Activated T-cell treated with anti-CD3 and anti-CD28 coated beads, Interleukin-2, amount 50 U/mL, for 72 hours (primary cell): ENCODE results near the gene DENND1A. TPM values are rescaled to one million over a fixed set of nuclear protein-coding genes. Genes with fewer than 3 reads are reported as not detected.

Experiments
- ATAC-seq, 2 donors: fragments of 150-1000 bp; cut with Tn5 transposase; replicated peaks in 1 of 2; 2 replicates each; pipeline ENCODE4 v1.10.0; 2021; ENCODE audit warnings: moderate library complexity in 2 of 2, mild to moderate bottlenecking in 1 of 2
- DNase-seq, 2 donors: peaks; one replicate each; pipeline ENCODE4 v3.0.0; 2021 to 2022; ENCODE audit warnings: mixed read lengths in 1 of 2
- H3K27ac Mint-ChIP-seq: one replicate; pipeline ENCODE4 v1.8.0; 2022; ENCODE audit warnings: mild to moderate bottlenecking, moderate library complexity, mixed read lengths
- H3K27me3 Mint-ChIP-seq: one replicate; pipeline ENCODE4 v1.8.0; 2022; ENCODE audit warnings: low read depth, mixed read lengths
- H3K36me3 Mint-ChIP-seq, 2 donors: one replicate each; pipeline ENCODE4 v1.8.0; 2022; ENCODE audit warnings: mixed read lengths in 2 of 2, mild to moderate bottlenecking in 1 of 2; ENCODE audit not compliant: insufficient read depth in 2 of 2
- H3K4me1 Mint-ChIP-seq: one replicate; pipeline ENCODE4 v1.8.0; 2022; ENCODE audit warnings: low read depth, mixed read lengths
- H3K4me3 Mint-ChIP-seq, 2 donors: one replicate each; pipeline ENCODE4 v1.8.0; 2022; ENCODE audit warnings: mild to moderate bottlenecking in 2 of 2, mixed read lengths in 2 of 2, moderate library complexity in 2 of 2
- H3K9me3 Mint-ChIP-seq, 2 donors: one replicate each; pipeline ENCODE4 v1.8.0; 2022; ENCODE audit warnings: mixed read lengths in 2 of 2
- total RNA-seq, 2 donors: library from RNA; stranded (reverse); gene quantifications; one replicate each; pipeline ENCODE4 v1.2.3, GENCODE V29; 2022

DENND1A gene
- total RNA-seq, 2 donors from 2014 or later: 18.3 to 18.5 TPM

GRCh38 chr9:123361086-123361730, 568.7 kb downstream of the DENND1A start:
- Mint-ChIP-seq H3K4me3 (no peak overlapping the region), H3K36me3 (no peaks in the 10 kb centered on the region), H3K27ac (no peak overlapping the region), H3K4me1 (peaks cover 16% of the 10 kb centered on the region), H3K27me3 (no peaks in the 10 kb centered on the region), H3K9me3 (no peaks in the 10 kb centered on the region)
- ATAC-seq (no peak), DNase-seq (no peak)

DNA sequence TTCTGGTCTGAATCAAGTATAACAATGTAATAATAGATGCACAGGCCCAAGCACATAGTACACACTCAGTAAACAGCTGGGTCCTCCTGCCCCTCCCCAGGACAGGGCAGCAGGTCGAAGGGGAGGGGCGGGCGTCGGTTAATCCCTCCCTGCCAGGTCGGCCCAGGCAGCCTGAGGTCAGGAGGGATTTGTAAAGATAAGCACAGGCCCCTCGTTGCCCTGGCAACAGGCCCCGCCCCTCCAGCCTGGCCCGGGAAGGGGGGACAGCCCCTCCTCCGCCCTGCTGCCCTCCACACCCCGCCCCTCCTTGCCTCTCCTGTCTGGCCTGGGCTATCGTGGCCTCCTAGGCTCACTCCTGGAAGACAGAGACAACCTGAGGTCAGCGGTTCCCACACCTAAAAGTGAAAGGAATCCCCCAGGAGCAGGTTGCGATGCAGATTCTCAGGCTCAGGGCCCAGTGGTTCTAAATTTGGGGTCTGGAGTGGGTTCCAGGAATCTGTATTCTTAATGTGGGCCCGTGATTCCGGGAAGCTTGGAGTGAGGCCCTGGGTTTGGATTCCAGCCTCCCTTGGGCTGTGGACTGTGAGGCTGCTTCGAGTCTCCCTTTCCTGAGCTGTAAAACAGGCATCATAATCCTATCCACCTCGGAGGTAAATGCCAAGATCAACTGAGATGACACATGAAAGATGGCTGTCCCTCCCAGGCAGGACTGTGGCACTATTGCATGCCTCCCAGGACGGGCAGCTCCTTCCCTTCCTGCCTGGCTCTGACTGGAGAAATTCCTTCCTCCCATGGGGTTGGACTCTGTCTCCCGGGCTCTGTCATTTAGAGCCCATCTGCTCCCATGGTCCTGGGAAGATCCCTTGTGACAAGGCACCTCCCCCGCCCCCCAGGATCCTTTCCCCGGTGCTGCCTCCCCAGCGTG, 569.5 kb downstream of the DENND1A start:
- H3K27ac Mint-ChIP-seq: no peak overlapping the region
- H3K9me3 Mint-ChIP-seq: no peaks in the 10 kb centered on the region
- no peaks in the 10 kb centered on the region for H3K36me3 Mint-ChIP-seq
- peak in 1 of 2 donors; percentile 27 for DNase-seq
- H3K27me3 Mint-ChIP-seq: no peaks in the 10 kb centered on the region
- peaks cover 16% of the 10 kb centered on the region for H3K4me1 Mint-ChIP-seq
- H3K4me3 Mint-ChIP-seq: no peak overlapping the region
- peak in 1 of 2 donors; percentile 37 for ATAC-seq

DNA sequence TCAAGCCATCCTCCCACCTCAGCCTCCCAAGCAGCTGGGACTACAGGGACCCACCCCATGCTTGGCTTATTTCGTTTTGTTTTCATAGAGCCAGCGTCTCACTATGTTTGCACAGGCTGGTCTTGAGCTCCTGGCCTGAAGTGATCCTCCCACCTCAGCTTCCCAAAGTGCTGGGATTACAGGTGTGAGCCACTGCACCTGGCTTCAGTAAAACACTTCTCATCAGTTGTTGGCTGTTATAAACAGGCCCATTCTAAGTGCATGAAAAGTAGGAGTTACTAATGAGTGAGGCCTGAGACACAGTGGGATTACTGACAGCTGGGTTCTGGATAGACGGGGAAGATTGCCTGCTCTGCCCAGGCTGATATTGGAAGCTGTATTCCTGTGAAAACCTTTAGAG, 570.4 kb downstream of the DENND1A start:
- Mint-ChIP-seq H3K27ac (no peak overlapping the region), H3K27me3 (no peaks in the 10 kb centered on the region), H3K4me1 (peaks cover 16% of the 10 kb centered on the region), H3K9me3 (no peaks in the 10 kb centered on the region), H3K4me3 (no peak overlapping the region), H3K36me3 (no peaks in the 10 kb centered on the region)
- ATAC-seq (no peak), DNase-seq (no peak)

GRCh38 chr9:123359106-123359505, 570.8 kb downstream of the DENND1A start:
- no peaks in the 10 kb centered on the region for H3K27me3 Mint-ChIP-seq
- peaks cover 19% of the 10 kb centered on the region for H3K4me1 Mint-ChIP-seq
- H3K9me3 Mint-ChIP-seq: no peaks in the 10 kb centered on the region
- no peak for ATAC-seq
- H3K4me3 Mint-ChIP-seq: no peak overlapping the region
- H3K36me3 Mint-ChIP-seq: no peaks in the 10 kb centered on the region
- DNase-seq: no peak
- no peak overlapping the region for H3K27ac Mint-ChIP-seq

GRCh38 chr9:123358181-123358905, 571.6 kb downstream of the DENND1A start:
- no peaks in the 10 kb centered on the region for H3K36me3 Mint-ChIP-seq
- H3K27me3 Mint-ChIP-seq: no peaks in the 10 kb centered on the region
- no peak for ATAC-seq
- H3K9me3 Mint-ChIP-seq: no peaks in the 10 kb centered on the region
- no peak for DNase-seq
- H3K4me3 Mint-ChIP-seq: no peak overlapping the region
- peaks cover 23% of the 10 kb centered on the region for H3K4me1 Mint-ChIP-seq
- no peak overlapping the region for H3K27ac Mint-ChIP-seq

DNA sequence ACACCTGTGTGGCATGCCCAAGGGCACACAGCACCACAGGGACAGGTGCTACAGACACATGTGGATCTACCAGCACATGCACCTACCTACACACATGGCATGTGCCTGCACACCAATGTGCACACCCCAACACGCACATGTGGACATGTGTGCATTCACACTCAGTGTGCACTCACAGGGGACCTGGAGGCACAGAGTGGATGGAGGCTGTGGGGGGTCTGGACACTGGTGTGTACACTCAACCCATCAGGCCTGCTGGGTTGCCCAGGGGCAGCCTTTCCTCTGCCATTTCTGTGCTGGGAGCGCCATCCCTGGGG, 572.2 kb downstream of the DENND1A start:
- Mint-ChIP-seq H3K9me3 (no peaks in the 10 kb centered on the region), H3K4me1 (peaks cover 23% of the 10 kb centered on the region), H3K27ac (no peak overlapping the region), H3K4me3 (no peak overlapping the region), H3K36me3 (no peaks in the 10 kb centered on the region), H3K27me3 (peaks cover 3% of the 10 kb centered on the region)
- DNase-seq (no peak), ATAC-seq (no peak)

DNA sequence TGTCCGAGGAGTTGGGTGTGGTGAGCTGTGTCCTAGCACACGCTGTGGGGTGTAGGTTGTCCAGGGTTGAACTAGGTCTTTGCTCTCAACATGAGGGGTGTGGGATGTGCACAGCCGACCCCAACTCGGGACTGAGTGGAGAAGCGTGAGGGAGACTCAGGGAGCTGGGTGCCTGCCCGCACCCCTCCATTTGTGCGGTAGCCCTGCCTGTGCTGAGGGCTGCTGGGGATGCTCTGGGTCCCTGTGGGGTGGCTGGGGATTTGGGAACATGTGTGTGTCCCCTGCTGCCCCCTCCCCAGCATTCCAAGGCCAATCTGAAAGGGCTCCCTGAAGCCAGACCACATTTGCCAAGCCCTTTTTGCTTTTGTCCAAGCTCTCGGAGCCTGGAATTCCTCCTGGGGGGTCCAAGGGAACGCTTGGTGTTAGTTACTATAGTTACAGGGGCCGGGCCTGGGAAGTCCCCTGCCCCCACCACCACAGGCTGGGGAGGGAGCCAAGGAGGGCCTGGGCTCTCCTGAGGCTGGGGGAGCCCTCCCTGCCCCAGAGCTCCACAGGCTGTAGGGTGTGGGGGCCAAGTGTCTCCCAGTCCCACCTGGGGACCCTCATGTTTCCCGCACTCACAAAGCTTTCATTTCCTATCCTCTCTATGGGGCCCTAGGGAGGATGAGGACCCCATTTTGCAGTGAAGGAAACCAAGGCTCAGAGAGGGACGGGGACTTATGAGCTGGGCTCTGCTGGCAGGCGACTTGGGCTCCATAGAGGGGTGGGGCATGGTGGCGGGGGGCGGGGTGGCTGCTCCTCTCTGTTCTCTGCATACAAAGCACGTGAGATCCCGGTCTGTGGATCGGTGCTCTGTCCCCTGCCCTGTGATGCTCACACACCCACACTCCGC, 572.8 kb downstream of the DENND1A start:
- Mint-ChIP-seq H3K36me3 (no peaks in the 10 kb centered on the region), H3K27ac (no peak overlapping the region), H3K27me3 (peaks cover 8% of the 10 kb centered on the region), H3K9me3 (no peaks in the 10 kb centered on the region), H3K4me1 (peaks cover 23% of the 10 kb centered on the region), H3K4me3 (no peak overlapping the region)
- no peak for DNase-seq
- ATAC-seq: no peak

GRCh38 chr9:123355761-123356431, 574.0 kb downstream of the DENND1A start, which contains the start of gene CRB2:
Gene CRB2 (plus strand): TSS chr9:123356197. CDS start chr9:123356261, 64 bp downstream.
- no peak for ATAC-seq
- peaks cover 23% of the 10 kb centered on the region for H3K4me1 Mint-ChIP-seq
- H3K9me3 Mint-ChIP-seq: no peaks in the 10 kb centered on the region
- H3K27me3 Mint-ChIP-seq: peaks cover 8% of the 10 kb centered on the region
- no peak within 1 kb of the TSS for H3K27ac Mint-ChIP-seq
- no peak within 1 kb of the TSS for H3K4me3 Mint-ChIP-seq
- H3K36me3 Mint-ChIP-seq: no peaks in the 10 kb centered on the region
- DNase-seq: no peak

- ATAC-seq: no peak
- no peaks in the 10 kb centered on the region for H3K36me3 Mint-ChIP-seq
- H3K9me3 Mint-ChIP-seq: no peaks in the 10 kb centered on the region
- peaks cover 8% of the 10 kb centered on the region for H3K27me3 Mint-ChIP-seq
- no peak for DNase-seq
- no peak overlapping the region for H3K27ac Mint-ChIP-seq
- H3K4me1 Mint-ChIP-seq: peaks cover 21% of the 10 kb centered on the region
- H3K4me3 Mint-ChIP-seq: no peak overlapping the region
Observed at GRCh38 chr9:123354806-123355508, 575.0 kb downstream of the DENND1A start.

DNA sequence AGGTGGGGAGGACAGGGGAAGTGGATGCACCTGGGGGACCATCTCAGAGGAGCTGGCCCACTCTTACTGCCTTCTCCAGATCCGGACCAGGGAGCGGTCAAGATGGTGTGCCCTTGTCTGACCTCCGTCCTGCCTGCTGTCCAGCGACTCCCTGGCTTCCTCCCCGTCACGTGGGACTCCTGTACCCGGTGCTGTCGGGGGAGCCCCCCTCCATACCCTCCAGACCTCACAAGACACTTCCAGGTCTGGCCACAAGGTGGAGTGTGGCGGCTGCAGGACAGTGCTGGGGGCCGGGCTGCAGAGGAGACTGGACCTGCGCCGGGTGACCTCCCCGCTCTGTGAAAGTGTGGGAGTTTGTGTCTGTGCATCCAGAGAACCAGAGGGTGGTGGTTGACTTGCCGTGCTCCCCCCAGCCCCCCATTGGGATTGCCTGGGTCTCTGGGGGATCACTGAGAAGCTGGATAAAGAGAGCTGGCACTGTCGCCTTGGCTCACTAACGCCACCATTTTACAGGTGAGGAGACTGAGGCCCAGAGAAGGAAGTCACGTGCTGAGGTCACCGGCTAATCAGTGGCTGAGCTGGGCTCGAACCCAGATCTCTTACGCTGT, 575.8 kb downstream of the DENND1A start:
- no peaks in the 10 kb centered on the region for H3K36me3 Mint-ChIP-seq
- DNase-seq (peak; percentile 68 to 71), ATAC-seq (peak; percentile 76 to 77)
- H3K4me1 Mint-ChIP-seq: peaks cover 12% of the 10 kb centered on the region
- peaks cover 8% of the 10 kb centered on the region for H3K27me3 Mint-ChIP-seq
- no peak overlapping the region for H3K27ac Mint-ChIP-seq
- no peak overlapping the region for H3K4me3 Mint-ChIP-seq
- no peaks in the 10 kb centered on the region for H3K9me3 Mint-ChIP-seq

GRCh38 chr9:123353041-123353440, 576.9 kb downstream of the DENND1A start:
- H3K4me3 Mint-ChIP-seq: no peak overlapping the region
- no peaks in the 10 kb centered on the region for H3K9me3 Mint-ChIP-seq
- H3K36me3 Mint-ChIP-seq: no peaks in the 10 kb centered on the region

More at GRCh38 chr9:123353041-123353440, 576.9 kb downstream of the DENND1A start:
- Mint-ChIP-seq H3K27ac (no peak overlapping the region), H3K4me1 (peaks cover 7% of the 10 kb centered on the region), H3K27me3 (peaks cover 8% of the 10 kb centered on the region)
- ATAC-seq (no peak), DNase-seq (no peak)
